Measurements from ENCODE around the gene FSCN2. TPM values are rescaled to one million over a fixed set of nuclear protein-coding genes. Genes with fewer than 3 reads are reported as not detected.

The FSCN2 gene, protein sequence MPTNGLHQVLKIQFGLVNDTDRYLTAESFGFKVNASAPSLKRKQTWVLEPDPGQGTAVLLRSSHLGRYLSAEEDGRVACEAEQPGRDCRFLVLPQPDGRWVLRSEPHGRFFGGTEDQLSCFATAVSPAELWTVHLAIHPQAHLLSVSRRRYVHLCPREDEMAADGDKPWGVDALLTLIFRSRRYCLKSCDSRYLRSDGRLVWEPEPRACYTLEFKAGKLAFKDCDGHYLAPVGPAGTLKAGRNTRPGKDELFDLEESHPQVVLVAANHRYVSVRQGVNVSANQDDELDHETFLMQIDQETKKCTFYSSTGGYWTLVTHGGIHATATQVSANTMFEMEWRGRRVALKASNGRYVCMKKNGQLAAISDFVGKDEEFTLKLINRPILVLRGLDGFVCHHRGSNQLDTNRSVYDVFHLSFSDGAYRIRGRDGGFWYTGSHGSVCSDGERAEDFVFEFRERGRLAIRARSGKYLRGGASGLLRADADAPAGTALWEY
- 1 to 10 TPM in 3 of 4 donors, under 1 TPM in 1; 0.46 to 2.7 (median 1.8) TPM for total RNA-seq

DNA sequence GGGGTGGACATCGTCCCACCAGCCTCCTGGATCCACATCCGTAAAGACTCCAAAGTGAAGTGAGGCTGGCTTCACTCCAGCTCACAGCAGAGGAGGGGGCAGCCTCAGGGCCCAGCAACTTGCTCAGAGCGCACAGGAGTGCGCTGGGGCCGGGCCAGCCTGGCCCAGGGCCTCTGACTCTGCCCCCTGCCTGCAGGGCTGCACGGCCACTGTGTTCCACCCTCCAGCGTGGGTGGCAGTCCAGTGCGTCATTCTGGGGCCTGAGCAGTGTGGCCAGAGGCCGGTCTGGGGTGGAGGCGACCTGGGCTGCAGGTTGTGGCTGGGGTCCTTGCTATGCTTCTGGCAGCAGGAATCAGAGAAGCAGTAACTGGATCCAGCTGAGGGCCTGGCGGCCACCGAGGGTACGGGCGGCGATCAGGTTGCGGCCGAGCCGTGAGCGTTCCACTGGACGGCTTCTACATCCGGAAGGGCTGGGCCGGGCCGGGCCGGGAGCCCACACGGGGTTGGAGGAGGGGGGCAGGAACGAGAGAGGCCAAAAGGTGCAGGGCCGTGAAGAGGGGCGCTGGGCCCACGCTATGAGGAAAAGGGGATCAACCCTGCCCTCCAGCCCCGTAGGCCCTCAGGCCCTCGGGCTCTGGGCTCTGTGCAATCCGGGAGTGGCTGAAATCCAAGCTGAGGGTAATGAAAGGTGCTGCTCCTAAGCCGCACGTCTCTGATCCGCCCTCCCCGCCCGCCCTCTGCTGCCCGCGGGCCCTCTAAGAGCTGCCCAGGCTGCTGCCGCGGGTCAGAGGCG is at the start of gene FSCN2:
Gene FSCN2 (plus strand): TSS at position 787 of the 793 bp plus-strand sequence. CDS start 155 bp downstream, outside the sequence.
- no peak within 1 kb of the TSS for H3K4me3 ChIP-seq (ENCODE audit: low read depth, poor library complexity, severe bottlenecking)
- intact Hi-C loops (cut with DNase I; ENCODE audit: low total_unique reads): no loop called here
- TF ChIP-seq, protein P1, sequence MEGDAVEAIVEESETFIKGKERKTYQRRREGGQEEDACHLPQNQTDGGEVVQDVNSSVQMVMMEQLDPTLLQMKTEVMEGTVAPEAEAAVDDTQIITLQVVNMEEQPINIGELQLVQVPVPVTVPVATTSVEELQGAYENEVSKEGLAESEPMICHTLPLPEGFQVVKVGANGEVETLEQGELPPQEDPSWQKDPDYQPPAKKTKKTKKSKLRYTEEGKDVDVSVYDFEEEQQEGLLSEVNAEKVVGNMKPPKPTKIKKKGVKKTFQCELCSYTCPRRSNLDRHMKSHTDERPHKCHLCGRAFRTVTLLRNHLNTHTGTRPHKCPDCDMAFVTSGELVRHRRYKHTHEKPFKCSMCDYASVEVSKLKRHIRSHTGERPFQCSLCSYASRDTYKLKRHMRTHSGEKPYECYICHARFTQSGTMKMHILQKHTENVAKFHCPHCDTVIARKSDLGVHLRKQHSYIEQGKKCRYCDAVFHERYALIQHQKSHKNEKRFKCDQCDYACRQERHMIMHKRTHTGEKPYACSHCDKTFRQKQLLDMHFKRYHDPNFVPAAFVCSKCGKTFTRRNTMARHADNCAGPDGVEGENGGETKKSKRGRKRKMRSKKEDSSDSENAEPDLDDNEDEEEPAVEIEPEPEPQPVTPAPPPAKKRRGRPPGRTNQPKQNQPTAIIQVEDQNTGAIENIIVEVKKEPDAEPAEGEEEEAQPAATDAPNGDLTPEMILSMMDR (IDR thresholded peaks at IDR 0.05): no peak
- no peak for TF ChIP-seq POLR2A (IDR thresholded peaks at IDR 0.05)
- 21 to 32% methylated on average over 35 to 40 of the region's 42 CpGs for WGBS, 2 donors
- DNase-seq (ENCODE audit: low spot score in 2 of 2): no peak

DNA sequence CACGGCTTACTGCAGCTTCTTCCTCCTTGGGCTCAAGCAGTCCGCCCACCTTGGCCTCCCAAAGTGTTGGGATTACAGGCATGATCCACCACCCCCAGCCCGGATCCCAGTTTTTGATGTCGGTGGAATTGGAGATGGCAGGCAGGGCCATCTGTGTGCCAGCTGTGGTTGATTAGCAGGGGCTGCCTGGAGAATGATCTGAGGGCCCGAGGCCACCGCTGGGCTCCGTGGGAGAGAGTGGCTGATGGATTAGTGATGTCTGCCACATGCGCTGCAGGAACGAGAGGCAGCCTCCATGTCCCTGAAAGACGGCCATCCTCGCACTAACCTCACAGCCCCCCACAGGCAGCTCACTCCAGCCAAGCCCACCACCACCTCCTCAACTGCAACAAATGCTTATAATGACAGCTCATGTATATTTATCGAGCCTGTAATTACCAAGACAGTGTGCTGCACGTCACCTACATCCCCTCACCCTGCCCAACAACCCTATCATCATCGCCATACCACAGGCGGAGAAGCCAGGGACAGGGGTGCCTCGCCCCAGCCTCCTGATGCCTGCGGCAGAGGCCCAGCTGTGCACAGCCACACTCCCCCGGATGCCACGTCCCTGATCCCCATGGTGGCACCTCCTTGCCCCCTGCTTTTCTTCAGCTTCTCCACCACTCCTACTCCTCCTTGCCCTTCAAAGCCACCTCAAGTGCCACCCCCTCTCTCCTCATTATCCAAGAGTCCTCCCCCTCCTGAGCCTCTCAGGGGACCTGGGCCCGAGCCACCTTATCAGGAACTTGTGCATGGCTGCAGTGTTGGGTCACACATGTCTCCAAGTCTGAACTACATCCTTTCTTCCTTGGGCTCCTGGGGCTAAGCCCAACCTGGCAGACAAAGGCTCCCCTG is 48.8 kb upstream of the FSCN2 start:
- intact Hi-C loops (cut with DNase I; ENCODE audit: low total_unique reads): loop anchor here (10.0 kb wide), 1 partner anchor 185 kb away; the partner anchor contains the start of gene SLC38A10
- no peak for DNase-seq (ENCODE audit: low spot score in 2 of 2)

DNA sequence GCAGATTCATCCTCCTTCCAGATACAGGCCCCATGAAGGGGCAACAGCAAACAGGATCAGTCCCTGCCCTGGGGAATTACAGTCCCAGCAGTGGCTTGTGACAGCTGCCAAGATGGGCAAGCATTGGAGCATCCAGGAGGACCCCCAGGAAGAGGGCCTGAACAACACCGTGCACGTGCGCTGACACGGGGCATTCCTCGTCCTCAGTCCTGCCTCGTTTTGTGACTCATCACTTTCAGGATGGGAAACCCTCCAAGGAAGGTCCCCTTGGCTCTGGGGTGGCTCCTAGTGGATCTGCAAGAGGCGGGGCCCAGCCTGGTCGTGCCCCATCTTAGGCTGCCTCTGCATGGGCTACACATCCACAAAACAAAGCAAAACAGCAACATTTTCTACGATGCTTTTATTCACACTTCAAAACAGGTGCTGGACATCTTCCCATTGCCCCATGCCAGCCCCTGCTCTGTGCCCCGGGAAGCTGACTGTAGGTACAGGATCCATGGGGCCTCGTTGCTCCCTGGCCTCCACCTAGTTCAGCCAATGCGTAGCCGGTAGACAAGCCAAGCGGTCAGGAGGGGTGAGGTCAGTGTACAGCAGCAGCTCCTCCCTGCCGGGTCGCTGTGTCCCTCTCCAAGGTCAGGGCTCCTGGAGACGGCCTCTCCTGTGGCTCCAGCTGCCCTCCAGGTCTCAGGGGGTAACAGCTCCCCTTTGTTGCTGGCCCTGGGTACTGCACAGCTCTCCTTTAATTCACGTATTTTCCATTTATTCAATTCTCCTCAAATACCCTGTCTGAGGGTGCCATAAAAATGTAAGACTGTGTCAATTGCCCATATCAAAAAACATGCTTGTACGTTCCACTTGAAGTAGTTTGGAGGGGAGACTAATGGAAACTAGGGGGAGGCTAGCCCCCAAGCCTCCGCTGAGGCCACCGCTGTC is 47.8 kb upstream of the FSCN2 start:
- 58 to 64% methylated on average over 21 of the region's 21 CpGs for WGBS, 2 donors
- DNase-seq (ENCODE audit: low spot score in 2 of 2): no peak
- TF ChIP-seq, protein P1 (IDR thresholded peaks at IDR 0.05): no peak
- no peak for TF ChIP-seq POLR2A (IDR thresholded peaks at IDR 0.05)
- no peak overlapping the region for H3K4me3 ChIP-seq (ENCODE audit: low read depth, poor library complexity, severe bottlenecking)
- intact Hi-C loops (cut with DNase I; ENCODE audit: low total_unique reads): loop anchor here (10.0 kb wide), 1 partner anchor 186 kb away; the partner anchor contains the start of gene SLC38A10

More for the DNA sequence above, 48.8 kb upstream of the FSCN2 start:
- TF ChIP-seq POLR2A (IDR thresholded peaks at IDR 0.05): no peak
- TF ChIP-seq, protein P1 (IDR thresholded peaks at IDR 0.05): no peak
- no peak overlapping the region for H3K4me3 ChIP-seq (ENCODE audit: low read depth, poor library complexity, severe bottlenecking)
- 84 to 88% methylated on average over 19 to 20 of the region's 20 CpGs for WGBS, 2 donors

DNA sequence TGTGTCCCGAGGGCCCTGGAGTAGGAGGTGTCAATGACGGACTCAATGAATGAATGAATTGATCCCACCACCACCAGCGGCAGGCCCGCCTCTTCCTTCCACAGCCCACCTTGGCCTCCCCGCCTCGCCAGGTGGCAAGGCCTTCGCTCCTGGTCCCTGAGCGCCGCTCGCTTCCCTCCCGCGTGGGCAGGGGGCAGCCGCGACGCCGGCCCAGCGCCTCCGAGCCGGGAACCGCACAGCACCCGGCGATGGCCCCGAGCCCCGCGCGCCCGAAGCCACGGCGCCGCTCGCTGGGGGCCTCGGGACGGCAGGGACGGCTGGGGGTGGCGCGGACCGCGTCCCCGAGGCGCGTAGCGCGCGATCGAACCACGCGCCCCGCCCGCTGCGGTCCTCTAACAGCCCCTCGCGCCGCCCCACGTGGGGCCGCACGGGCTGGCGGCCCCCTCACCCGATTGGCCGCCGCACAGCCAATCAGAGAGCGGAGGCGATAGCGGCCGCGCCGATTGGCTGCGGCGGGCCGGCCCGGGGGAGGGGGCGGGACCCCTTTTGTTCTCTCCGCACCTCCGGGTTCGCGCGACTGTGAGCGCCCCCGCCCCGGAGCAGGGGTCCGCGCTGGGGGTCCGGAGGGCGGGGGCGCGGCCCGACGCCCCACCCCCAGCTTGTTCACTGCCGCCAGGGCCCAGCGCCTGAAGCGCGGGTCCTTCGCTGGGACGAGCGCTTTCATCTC is 46.9 kb upstream of the FSCN2 start:
- WGBS, 2 donors: 27 to 46% methylated on average over 9 to 45 of the region's 94 CpGs
- intact Hi-C loops (cut with DNase I; ENCODE audit: low total_unique reads): loop anchor here (10.0 kb wide), 1 partner anchor 186 kb away; the partner anchor contains the start of gene SLC38A10
- no peak for TF ChIP-seq POLR2A (IDR thresholded peaks at IDR 0.05)
- TF ChIP-seq, protein P1 (IDR thresholded peaks at IDR 0.05): no peak

More for the DNA sequence above, 46.9 kb upstream of the FSCN2 start:
- H3K4me3 ChIP-seq (ENCODE audit: low read depth, poor library complexity, severe bottlenecking): peak overlapping the region; percentile 25
- DNase-seq (ENCODE audit: low spot score in 2 of 2): no peak

Data from lower leg skin (tissue), 4 donors.